Keratinocyte (primary cell): ENCODE measurements around the gene HIP1R.

ENCODE experiments used
- EZH2 ChIP-seq: IDR thresholded peaks from one replicate; pipeline ENCODE4 v1.6.1; 2012; ENCODE audit warnings: inconsistent platforms, mild to moderate bottlenecking, low read length, moderate library complexity
- TF ChIP-seq, protein P1 (sequence below), 3 experiments: IDR thresholded peaks in 1 of 3; conservative IDR thresholded peaks in 1 of 3; optimal IDR thresholded peaks in 1 of 3; 2 replicates in 2 of 3; 3 replicates in 1 of 3; pipeline versions ENCODE3 to v1.5.1; 2011; ENCODE audit warnings: low read length in 3 of 3, mild to moderate bottlenecking in 3 of 3, moderate library complexity in 2 of 3, control low read depth in 1 of 3, inconsistent platforms in 1 of 3; ENCODE audit not compliant: insufficient read depth in 2 of 3; ENCODE audit errors: extremely low read depth in 1 of 3

DNA sequence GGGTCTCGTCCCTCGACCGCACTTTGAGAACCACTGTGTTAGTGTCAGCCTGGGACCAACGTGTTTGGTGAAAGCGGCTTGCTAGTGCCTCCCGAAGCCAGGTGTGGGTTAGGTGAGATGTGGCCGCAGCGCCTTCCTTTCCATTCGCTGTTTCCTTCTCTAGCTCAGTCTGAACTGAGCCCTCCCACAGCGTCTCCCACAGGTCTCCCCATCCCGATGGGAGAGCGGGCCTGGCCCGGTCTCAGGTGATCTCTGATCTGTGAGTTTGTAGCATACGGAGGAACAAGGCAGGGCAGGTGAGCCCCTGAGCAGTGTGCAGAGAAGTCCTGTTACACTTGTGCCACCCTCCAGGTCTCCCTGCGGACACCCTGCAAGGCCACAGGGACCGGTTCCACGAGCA, 19.3 kb downstream of the HIP1R start:
- TF ChIP-seq EZH2: no peak
- TF ChIP-seq, protein P1, sequence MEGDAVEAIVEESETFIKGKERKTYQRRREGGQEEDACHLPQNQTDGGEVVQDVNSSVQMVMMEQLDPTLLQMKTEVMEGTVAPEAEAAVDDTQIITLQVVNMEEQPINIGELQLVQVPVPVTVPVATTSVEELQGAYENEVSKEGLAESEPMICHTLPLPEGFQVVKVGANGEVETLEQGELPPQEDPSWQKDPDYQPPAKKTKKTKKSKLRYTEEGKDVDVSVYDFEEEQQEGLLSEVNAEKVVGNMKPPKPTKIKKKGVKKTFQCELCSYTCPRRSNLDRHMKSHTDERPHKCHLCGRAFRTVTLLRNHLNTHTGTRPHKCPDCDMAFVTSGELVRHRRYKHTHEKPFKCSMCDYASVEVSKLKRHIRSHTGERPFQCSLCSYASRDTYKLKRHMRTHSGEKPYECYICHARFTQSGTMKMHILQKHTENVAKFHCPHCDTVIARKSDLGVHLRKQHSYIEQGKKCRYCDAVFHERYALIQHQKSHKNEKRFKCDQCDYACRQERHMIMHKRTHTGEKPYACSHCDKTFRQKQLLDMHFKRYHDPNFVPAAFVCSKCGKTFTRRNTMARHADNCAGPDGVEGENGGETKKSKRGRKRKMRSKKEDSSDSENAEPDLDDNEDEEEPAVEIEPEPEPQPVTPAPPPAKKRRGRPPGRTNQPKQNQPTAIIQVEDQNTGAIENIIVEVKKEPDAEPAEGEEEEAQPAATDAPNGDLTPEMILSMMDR (optimal IDR thresholded peaks at IDR 0.05 in 1 of 3, IDR thresholded peaks at IDR 0.05 in 1 of 3, conservative IDR thresholded peaks at IDR 0.05 in 1 of 3; ENCODE audit: extremely low read depth in 1 of 3, insufficient read depth in 2 of 3, low read length in 3 of 3): no peak
